ENCODE measurements around the gene INSYN1. TPM values are rescaled to one million over a fixed set of nuclear protein-coding genes. Genes with fewer than 3 reads are reported as not detected.

The INSYN1 gene
- total and polyA plus RNA-seq, 2 experiments from 2014 or later: 0.18 to 14.2 TPM

DNA sequence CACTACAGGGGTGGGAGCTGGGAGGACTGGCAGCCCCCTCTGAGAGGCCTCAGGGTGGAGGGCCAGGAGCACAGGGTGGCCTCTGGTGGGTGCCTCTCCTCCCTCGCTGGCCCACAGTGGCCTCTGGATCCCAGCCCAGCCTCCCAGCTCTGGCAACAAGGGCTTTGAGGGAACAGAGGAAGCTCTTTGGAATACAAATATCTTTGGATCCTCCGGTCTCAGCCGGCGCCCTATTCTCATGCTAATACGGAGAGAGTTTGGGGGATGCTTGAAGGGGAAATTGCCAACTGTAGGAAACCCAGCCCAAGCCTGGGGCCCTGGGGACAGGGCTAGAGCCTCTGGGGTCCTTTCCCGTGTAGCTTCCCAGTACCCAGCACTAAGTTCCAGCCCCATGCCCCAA lies 33.4 kb upstream of the INSYN1 start:
- H4K20me1 ChIP-seq (replicated peaks; ENCODE audit: insufficient read depth): no peaks in the 10 kb centered on the region
- peaks cover 53% of the 10 kb centered on the region for H3K4me1 Mint-ChIP-seq
- ATAC-seq: peak; percentile 90
- H3K79me2 ChIP-seq (replicated peaks; ENCODE audit: insufficient read depth): no peaks in the 10 kb centered on the region
- H3K36me3 ChIP-seq (ENCODE audit: insufficient read depth): no peaks in the 10 kb centered on the region
- no peaks in the 10 kb centered on the region for H3K9me2 ChIP-seq (ENCODE audit: insufficient read depth)
- no peaks in the 10 kb centered on the region for H3K9me3 Mint-ChIP-seq
- H3K27ac ChIP-seq (ENCODE audit: low read depth): peak overlapping the region; percentile 82
- no peaks in the 10 kb centered on the region for H3K27me3 ChIP-seq (ENCODE audit: insufficient read depth)
- TF ChIP-seq ZNF331 (CRISPR knock-in tag; IDR thresholded peaks at IDR 0.05; ENCODE audit: low read depth) (no peak), CREB1 (CRISPR knock-in tag; IDR thresholded peaks at IDR 0.05; ENCODE audit: low read depth) (no peak), EZH2 (IDR thresholded peaks at IDR 0.05; ENCODE audit: low read depth, unreplicated experiment) (no peak), JUNB (IDR thresholded peaks at IDR 0.05; ENCODE audit: unreplicated experiment) (no peak), EZH2phosphoT487 (IDR thresholded peaks at IDR 0.05; ENCODE audit: unreplicated experiment) (no peak), STAT1 (IDR thresholded peaks at IDR 0.05; ENCODE audit: unreplicated experiment) (no peak), POLR2AphosphoS5 (IDR thresholded peaks at IDR 0.05; ENCODE audit: low read depth) (0 out of 2 replicates have a peak, but pooled peaks have one; percentile 29), ZNF114 (CRISPR knock-in tag; IDR thresholded peaks at IDR 0.05) (no peak), NANOG (IDR thresholded peaks at IDR 0.05; ENCODE audit: borderline replicate concordance) (no peak)
- TF ChIP-seq, protein P1, sequence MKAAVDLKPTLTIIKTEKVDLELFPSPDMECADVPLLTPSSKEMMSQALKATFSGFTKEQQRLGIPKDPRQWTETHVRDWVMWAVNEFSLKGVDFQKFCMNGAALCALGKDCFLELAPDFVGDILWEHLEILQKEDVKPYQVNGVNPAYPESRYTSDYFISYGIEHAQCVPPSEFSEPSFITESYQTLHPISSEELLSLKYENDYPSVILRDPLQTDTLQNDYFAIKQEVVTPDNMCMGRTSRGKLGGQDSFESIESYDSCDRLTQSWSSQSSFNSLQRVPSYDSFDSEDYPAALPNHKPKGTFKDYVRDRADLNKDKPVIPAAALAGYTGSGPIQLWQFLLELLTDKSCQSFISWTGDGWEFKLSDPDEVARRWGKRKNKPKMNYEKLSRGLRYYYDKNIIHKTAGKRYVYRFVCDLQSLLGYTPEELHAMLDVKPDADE (IDR thresholded peaks at IDR 0.05): no peak
- TF ChIP-seq, protein P2, sequence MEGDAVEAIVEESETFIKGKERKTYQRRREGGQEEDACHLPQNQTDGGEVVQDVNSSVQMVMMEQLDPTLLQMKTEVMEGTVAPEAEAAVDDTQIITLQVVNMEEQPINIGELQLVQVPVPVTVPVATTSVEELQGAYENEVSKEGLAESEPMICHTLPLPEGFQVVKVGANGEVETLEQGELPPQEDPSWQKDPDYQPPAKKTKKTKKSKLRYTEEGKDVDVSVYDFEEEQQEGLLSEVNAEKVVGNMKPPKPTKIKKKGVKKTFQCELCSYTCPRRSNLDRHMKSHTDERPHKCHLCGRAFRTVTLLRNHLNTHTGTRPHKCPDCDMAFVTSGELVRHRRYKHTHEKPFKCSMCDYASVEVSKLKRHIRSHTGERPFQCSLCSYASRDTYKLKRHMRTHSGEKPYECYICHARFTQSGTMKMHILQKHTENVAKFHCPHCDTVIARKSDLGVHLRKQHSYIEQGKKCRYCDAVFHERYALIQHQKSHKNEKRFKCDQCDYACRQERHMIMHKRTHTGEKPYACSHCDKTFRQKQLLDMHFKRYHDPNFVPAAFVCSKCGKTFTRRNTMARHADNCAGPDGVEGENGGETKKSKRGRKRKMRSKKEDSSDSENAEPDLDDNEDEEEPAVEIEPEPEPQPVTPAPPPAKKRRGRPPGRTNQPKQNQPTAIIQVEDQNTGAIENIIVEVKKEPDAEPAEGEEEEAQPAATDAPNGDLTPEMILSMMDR (conservative IDR thresholded peaks at IDR 0.05; ENCODE audit: low read depth in 2 of 2): no peak
- TF ChIP-seq, protein P3, sequence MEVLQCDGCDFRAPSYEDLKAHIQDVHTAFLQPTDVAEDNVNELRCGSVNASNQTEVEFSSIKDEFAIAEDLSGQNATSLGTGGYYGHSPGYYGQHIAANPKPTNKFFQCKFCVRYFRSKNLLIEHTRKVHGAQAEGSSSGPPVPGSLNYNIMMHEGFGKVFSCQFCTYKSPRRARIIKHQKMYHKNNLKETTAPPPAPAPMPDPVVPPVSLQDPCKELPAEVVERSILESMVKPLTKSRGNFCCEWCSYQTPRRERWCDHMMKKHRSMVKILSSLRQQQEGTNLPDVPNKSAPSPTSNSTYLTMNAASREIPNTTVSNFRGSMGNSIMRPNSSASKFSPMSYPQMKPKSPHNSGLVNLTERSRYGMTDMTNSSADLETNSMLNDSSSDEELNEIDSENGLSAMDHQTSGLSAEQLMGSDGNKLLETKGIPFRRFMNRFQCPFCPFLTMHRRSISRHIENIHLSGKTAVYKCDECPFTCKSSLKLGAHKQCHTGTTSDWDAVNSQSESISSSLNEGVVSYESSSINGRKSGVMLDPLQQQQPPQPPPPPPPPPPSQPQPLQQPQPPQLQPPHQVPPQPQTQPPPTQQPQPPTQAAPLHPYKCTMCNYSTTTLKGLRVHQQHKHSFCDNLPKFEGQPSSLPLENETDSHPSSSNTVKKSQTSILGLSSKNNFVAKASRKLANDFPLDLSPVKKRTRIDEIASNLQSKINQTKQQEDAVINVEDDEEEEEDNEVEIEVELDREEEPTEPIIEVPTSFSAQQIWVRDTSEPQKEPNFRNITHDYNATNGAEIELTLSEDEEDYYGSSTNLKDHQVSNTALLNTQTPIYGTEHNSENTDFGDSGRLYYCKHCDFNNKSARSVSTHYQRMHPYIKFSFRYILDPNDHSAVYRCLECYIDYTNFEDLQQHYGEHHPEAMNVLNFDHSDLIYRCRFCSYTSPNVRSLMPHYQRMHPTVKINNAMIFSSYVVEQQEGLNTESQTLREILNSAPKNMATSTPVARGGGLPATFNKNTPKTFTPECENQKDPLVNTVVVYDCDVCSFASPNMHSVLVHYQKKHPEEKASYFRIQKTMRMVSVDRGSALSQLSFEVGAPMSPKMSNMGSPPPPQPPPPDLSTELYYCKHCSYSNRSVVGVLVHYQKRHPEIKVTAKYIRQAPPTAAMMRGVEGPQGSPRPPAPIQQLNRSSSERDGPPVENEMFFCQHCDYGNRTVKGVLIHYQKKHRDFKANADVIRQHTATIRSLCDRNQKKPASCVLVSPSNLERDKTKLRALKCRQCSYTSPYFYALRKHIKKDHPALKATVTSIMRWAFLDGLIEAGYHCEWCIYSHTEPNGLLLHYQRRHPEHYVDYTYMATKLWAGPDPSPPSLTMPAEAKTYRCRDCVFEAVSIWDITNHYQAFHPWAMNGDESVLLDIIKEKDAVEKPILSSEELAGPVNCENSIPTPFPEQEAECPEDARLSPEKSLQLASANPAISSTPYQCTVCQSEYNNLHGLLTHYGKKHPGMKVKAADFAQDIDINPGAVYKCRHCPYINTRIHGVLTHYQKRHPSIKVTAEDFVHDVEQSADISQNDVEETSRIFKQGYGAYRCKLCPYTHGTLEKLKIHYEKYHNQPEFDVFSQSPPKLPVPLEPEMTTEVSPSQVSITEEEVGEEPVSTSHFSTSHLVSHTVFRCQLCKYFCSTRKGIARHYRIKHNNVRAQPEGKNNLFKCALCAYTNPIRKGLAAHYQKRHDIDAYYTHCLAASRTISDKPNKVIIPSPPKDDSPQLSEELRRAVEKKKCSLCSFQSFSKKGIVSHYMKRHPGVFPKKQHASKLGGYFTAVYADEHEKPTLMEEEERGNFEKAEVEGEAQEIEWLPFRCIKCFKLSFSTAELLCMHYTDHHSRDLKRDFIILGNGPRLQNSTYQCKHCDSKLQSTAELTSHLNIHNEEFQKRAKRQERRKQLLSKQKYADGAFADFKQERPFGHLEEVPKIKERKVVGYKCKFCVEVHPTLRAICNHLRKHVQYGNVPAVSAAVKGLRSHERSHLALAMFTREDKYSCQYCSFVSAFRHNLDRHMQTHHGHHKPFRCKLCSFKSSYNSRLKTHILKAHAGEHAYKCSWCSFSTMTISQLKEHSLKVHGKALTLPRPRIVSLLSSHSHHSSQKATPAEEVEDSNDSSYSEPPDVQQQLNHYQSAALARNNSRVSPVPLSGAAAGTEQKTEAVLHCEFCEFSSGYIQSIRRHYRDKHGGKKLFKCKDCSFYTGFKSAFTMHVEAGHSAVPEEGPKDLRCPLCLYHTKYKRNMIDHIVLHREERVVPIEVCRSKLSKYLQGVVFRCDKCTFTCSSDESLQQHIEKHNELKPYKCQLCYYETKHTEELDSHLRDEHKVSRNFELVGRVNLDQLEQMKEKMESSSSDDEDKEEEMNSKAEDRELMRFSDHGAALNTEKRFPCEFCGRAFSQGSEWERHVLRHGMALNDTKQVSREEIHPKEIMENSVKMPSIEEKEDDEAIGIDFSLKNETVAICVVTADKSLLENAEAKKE (CRISPR knock-in tag; IDR thresholded peaks at IDR 0.05): peak; percentile 74; the same call in 1 of the 2 replicates
- TF ChIP-seq, protein P4, sequence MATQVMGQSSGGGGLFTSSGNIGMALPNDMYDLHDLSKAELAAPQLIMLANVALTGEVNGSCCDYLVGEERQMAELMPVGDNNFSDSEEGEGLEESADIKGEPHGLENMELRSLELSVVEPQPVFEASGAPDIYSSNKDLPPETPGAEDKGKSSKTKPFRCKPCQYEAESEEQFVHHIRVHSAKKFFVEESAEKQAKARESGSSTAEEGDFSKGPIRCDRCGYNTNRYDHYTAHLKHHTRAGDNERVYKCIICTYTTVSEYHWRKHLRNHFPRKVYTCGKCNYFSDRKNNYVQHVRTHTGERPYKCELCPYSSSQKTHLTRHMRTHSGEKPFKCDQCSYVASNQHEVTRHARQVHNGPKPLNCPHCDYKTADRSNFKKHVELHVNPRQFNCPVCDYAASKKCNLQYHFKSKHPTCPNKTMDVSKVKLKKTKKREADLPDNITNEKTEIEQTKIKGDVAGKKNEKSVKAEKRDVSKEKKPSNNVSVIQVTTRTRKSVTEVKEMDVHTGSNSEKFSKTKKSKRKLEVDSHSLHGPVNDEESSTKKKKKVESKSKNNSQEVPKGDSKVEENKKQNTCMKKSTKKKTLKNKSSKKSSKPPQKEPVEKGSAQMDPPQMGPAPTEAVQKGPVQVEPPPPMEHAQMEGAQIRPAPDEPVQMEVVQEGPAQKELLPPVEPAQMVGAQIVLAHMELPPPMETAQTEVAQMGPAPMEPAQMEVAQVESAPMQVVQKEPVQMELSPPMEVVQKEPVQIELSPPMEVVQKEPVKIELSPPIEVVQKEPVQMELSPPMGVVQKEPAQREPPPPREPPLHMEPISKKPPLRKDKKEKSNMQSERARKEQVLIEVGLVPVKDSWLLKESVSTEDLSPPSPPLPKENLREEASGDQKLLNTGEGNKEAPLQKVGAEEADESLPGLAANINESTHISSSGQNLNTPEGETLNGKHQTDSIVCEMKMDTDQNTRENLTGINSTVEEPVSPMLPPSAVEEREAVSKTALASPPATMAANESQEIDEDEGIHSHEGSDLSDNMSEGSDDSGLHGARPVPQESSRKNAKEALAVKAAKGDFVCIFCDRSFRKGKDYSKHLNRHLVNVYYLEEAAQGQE (IDR thresholded peaks at IDR 0.05; ENCODE audit: unreplicated experiment): no peak
- H3K27me3 Mint-ChIP-seq (ENCODE audit: insufficient read depth, low read depth, poor library complexity): peaks cover 24% of the 10 kb centered on the region
- H3F3A ChIP-seq (replicated peaks; ENCODE audit: low read depth): 0 out of 2 replicates have a peak, but pooled peaks cover 7% of the 10 kb centered on the region
- H2AFZ ChIP-seq: no peak overlapping the region
- H3K4me3 ChIP-seq: peak overlapping the region; percentile 34; the same call in 1 of the 2 replicates
- H3K27ac Mint-ChIP-seq: peak overlapping the region; percentile 19
- H3K4me2 ChIP-seq: peak overlapping the region; percentile 68
- DNase-seq (ENCODE audit: low spot score): peak; percentile 94
- H3K4me3 Mint-ChIP-seq: peak overlapping the region; percentile 50
- peaks cover 38% of the 10 kb centered on the region for H3K4me1 ChIP-seq (ENCODE audit: insufficient read depth)
- H3K36me3 Mint-ChIP-seq (ENCODE audit: low read depth): no peaks in the 10 kb centered on the region
